WTC11 (cell line): Measurements from ENCODE around the gene ADAMTS19. TPM values are rescaled to one million over a fixed set of nuclear protein-coding genes. Genes with fewer than 3 reads are reported as not detected.

Source experiments
- ATAC-seq: fragments of 200-7000 bp; cut with Tn5 transposase; 2 replicates; pipeline ENCODE4 v1.10.0; 2021; ENCODE audit warnings: mild to moderate bottlenecking, moderate library complexity
- CTCF ChIA-PET: fragments of 300-600 bp; sonication (Branson Sonifier 250); formaldehyde crosslinking; loops from one replicate; lab custom pipeline; 2021; ENCODE audit warnings: antibody characterized with exemption; lab: Charles Lee
- POLR2A ChIA-PET: fragments of 350-600 bp; sonication (Branson Sonifier 250); formaldehyde crosslinking; loops from one replicate; lab custom pipeline; 2021; ENCODE audit warnings: antibody characterized with exemption; lab: Charles Lee
- DNase-seq: peaks from one replicate; pipeline ENCODE4 v3.0.0; 2021; ENCODE audit warnings: low spot score
- H3K27ac Mint-ChIP-seq: 2 replicates; pipeline ENCODE4 v1.8.0; 2021; ENCODE audit warnings: mixed read lengths
- H3K27me3 Mint-ChIP-seq: 2 replicates; pipeline ENCODE4 v1.8.0; 2021; ENCODE audit warnings: low read depth, mild to moderate bottlenecking, moderate library complexity, mixed read lengths
- H3K36me3 Mint-ChIP-seq: 2 replicates; pipeline ENCODE4 v1.8.0; 2021; ENCODE audit warnings: mixed read lengths
- H3K4me1 Mint-ChIP-seq: 2 replicates; pipeline ENCODE4 v1.8.0; 2022; ENCODE audit warnings: mixed read lengths
- H3K4me3 Mint-ChIP-seq: 2 replicates; pipeline ENCODE4 v1.8.0; 2021; ENCODE audit warnings: mild to moderate bottlenecking, moderate library complexity, mixed read lengths
- H3K9me3 Mint-ChIP-seq: 2 replicates; pipeline ENCODE4 v1.8.0; 2021; ENCODE audit warnings: mixed read lengths
- CREB1 ChIP-seq: sonication (generic); formaldehyde crosslinking; IDR thresholded peaks from 2 replicates; pipeline ENCODE4 v1.8.0; 2023; ENCODE audit warnings: mild to moderate bottlenecking, missing genetic modification reagents
- EMX1 ChIP-seq: fragments of 250-450 bp; sonication (Bioruptor Pico); IDR thresholded peaks from 2 replicates; pipeline ENCODE4 v1.8.0; 2021; ENCODE audit warnings: mild to moderate bottlenecking
- FOXJ3 ChIP-seq: sonication (generic); formaldehyde crosslinking; IDR thresholded peaks from 2 replicates; pipeline ENCODE4 v1.9.0; 2021; ENCODE audit warnings: missing genetic modification reagents, mild to moderate bottlenecking, borderline replicate concordance
- FOXP1 ChIP-seq: sonication (generic); formaldehyde crosslinking; IDR thresholded peaks from 2 replicates; pipeline ENCODE4 v1.8.0; 2022; ENCODE audit warnings: missing genetic modification reagents, mild to moderate bottlenecking, moderate library complexity, borderline replicate concordance
- GABPB1 ChIP-seq: sonication (generic); formaldehyde crosslinking; IDR thresholded peaks from 2 replicates; pipeline ENCODE4 v1.8.1; 2023; ENCODE audit warnings: mild to moderate bottlenecking, missing genetic modification reagents
- GTF2I ChIP-seq: fragments of 250-450 bp; sonication (Bioruptor Pico); conservative IDR thresholded peaks from 2 replicates; pipeline ENCODE4 v1.4.0; 2021; ENCODE audit warnings: mild to moderate bottlenecking
- JUN ChIP-seq: sonication (generic); formaldehyde crosslinking; IDR thresholded peaks from 2 replicates; pipeline ENCODE4 v1.8.0; 2023; ENCODE audit warnings: mild to moderate bottlenecking, missing genetic modification reagents
- NFYB ChIP-seq: sonication (generic); formaldehyde crosslinking; conservative IDR thresholded peaks from 2 replicates; pipeline ENCODE4 v1.8.0; 2022; ENCODE audit warnings: low read depth, missing genetic modification reagents
- NR1H2 ChIP-seq: sonication (generic); formaldehyde crosslinking; IDR thresholded peaks from 2 replicates; pipeline ENCODE4 v1.9.0; 2021; ENCODE audit warnings: mild to moderate bottlenecking, moderate library complexity, missing genetic modification reagents
- PRRX2 ChIP-seq: fragments of 250-450 bp; sonication (Bioruptor Pico); IDR thresholded peaks from 2 replicates; pipeline ENCODE4 v1.8.0; 2021; ENCODE audit warnings: mild to moderate bottlenecking
- RELA ChIP-seq: sonication (generic); formaldehyde crosslinking; IDR thresholded peaks from 2 replicates; pipeline ENCODE4 v1.8.1; 2022; ENCODE audit warnings: missing genetic modification reagents, mild to moderate bottlenecking, borderline replicate concordance
- TCF7 ChIP-seq: sonication (generic); formaldehyde crosslinking; IDR thresholded peaks from 2 replicates; pipeline ENCODE4 v1.8.0; 2022; ENCODE audit warnings: mild to moderate bottlenecking, low read depth, missing genetic modification reagents, moderate library complexity
- ZBTB43 ChIP-seq: sonication (generic); formaldehyde crosslinking; IDR thresholded peaks from 2 replicates; pipeline ENCODE4 v1.8.1; 2023; ENCODE audit warnings: mild to moderate bottlenecking, missing genetic modification reagents
- ZNF138 ChIP-seq: sonication (generic); formaldehyde crosslinking; conservative IDR thresholded peaks from 2 replicates; pipeline ENCODE4 v1.8.1; 2022; ENCODE audit warnings: mild to moderate bottlenecking, moderate library complexity, missing genetic modification reagents
- ZNF416 ChIP-seq: fragments of 250-450 bp; sonication (Bioruptor Pico); IDR thresholded peaks from 2 replicates; pipeline ENCODE4 v1.9.0; 2021; ENCODE audit warnings: mild to moderate bottlenecking, inconsistent platforms
- ZNF532 ChIP-seq: fragments of 250-450 bp; sonication (Bioruptor Pico); IDR thresholded peaks from 2 replicates; pipeline ENCODE4 v1.9.0; 2021; ENCODE audit warnings: mild to moderate bottlenecking, borderline replicate concordance
- total RNA-seq: library from RNA; stranded (reverse); gene quantifications from 3 replicates; pipeline ENCODE4 v1.2.3, GENCODE V29; 2021
- TF ChIP-seq, protein P1 (sequence below): sonication (generic); formaldehyde crosslinking; conservative IDR thresholded peaks from 2 replicates; pipeline ENCODE4 v1.8.1; 2023; ENCODE audit warnings: mild to moderate bottlenecking, low read depth, missing genetic modification reagents, moderate library complexity
- TF ChIP-seq, protein P2 (sequence below): sonication (generic); formaldehyde crosslinking; IDR thresholded peaks from 2 replicates; pipeline ENCODE4 v1.8.1; 2022; ENCODE audit warnings: low read depth, missing genetic modification reagents, borderline replicate concordance
- TF ChIP-seq, protein P3 (sequence below): fragments of 250-450 bp; sonication (Bioruptor Pico); IDR thresholded peaks from 2 replicates; pipeline ENCODE4 v1.9.0; 2021; ENCODE audit warnings: mild to moderate bottlenecking
- TF ChIP-seq, protein P4 (sequence below): sonication (generic); formaldehyde crosslinking; IDR thresholded peaks from 2 replicates; pipeline ENCODE4 v1.8.0; 2023; ENCODE audit warnings: missing genetic modification reagents, mild to moderate bottlenecking, borderline replicate concordance
- TF ChIP-seq, protein P5 (sequence below): sonication (generic); formaldehyde crosslinking; IDR thresholded peaks from 2 replicates; pipeline ENCODE4 v1.8.0; 2022; ENCODE audit warnings: mild to moderate bottlenecking, missing genetic modification reagents

Gene ADAMTS19
- total RNA-seq, 1 experiment from 2014 or later = 28.0 TPM

GRCh38 chr5:129419292-129419691 is 40.8 kb upstream of the ADAMTS19 start:
- no peak for DNase-seq
- TF ChIP-seq JUN (CRISPR knock-in tag) = no peak
- TF ChIP-seq RELA (CRISPR knock-in tag) = no peak
- TF ChIP-seq, protein P1, sequence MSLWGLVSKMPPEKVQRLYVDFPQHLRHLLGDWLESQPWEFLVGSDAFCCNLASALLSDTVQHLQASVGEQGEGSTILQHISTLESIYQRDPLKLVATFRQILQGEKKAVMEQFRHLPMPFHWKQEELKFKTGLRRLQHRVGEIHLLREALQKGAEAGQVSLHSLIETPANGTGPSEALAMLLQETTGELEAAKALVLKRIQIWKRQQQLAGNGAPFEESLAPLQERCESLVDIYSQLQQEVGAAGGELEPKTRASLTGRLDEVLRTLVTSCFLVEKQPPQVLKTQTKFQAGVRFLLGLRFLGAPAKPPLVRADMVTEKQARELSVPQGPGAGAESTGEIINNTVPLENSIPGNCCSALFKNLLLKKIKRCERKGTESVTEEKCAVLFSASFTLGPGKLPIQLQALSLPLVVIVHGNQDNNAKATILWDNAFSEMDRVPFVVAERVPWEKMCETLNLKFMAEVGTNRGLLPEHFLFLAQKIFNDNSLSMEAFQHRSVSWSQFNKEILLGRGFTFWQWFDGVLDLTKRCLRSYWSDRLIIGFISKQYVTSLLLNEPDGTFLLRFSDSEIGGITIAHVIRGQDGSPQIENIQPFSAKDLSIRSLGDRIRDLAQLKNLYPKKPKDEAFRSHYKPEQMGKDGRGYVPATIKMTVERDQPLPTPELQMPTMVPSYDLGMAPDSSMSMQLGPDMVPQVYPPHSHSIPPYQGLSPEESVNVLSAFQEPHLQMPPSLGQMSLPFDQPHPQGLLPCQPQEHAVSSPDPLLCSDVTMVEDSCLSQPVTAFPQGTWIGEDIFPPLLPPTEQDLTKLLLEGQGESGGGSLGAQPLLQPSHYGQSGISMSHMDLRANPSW (CRISPR knock-in tag) = no peak
- TF ChIP-seq, protein P2, sequence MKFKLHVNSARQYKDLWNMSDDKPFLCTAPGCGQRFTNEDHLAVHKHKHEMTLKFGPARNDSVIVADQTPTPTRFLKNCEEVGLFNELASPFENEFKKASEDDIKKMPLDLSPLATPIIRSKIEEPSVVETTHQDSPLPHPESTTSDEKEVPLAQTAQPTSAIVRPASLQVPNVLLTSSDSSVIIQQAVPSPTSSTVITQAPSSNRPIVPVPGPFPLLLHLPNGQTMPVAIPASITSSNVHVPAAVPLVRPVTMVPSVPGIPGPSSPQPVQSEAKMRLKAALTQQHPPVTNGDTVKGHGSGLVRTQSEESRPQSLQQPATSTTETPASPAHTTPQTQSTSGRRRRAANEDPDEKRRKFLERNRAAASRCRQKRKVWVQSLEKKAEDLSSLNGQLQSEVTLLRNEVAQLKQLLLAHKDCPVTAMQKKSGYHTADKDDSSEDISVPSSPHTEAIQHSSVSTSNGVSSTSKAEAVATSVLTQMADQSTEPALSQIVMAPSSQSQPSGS (CRISPR knock-in tag) = no peak
- no peak for TF ChIP-seq NR1H2 (CRISPR knock-in tag)
- no peak for TF ChIP-seq NFYB
- no peak for TF ChIP-seq TCF7 (CRISPR knock-in tag)
- TF ChIP-seq PRRX2 (CRISPR knock-in tag) = no peak
- no peak for TF ChIP-seq ZBTB43 (CRISPR knock-in tag)
- TF ChIP-seq, protein P3, sequence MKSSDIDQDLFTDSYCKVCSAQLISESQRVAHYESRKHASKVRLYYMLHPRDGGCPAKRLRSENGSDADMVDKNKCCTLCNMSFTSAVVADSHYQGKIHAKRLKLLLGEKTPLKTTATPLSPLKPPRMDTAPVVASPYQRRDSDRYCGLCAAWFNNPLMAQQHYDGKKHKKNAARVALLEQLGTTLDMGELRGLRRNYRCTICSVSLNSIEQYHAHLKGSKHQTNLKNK (CRISPR knock-in tag) = no peak
- TF ChIP-seq, all 79 proteins: peak for 0
- CTCF ChIA-PET = no interaction called here
- Mint-ChIP-seq H3K9me3 (peaks cover 17% of the 10 kb centered on the region), H3K4me3 (no peak overlapping the region), H3K36me3 (peaks cover 8% of the 10 kb centered on the region; the same call in 1 of the 2 replicates), H3K4me1 (no peaks in the 10 kb centered on the region), H3K27me3 (no peaks in the 10 kb centered on the region), H3K27ac (no peak overlapping the region)
- POLR2A ChIA-PET = no interaction called here
- ATAC-seq = no peak

- no peak for ATAC-seq
- Mint-ChIP-seq H3K36me3 (no peaks in the 10 kb centered on the region), H3K4me1 (no peaks in the 10 kb centered on the region), H3K27me3 (no peaks in the 10 kb centered on the region), H3K9me3 (no peaks in the 10 kb centered on the region), H3K27ac (no peak overlapping the region), H3K4me3 (no peak overlapping the region)
- ChIA-PET CTCF (no interaction called here), POLR2A (no interaction called here)
- no peak for DNase-seq
- TF ChIP-seq, protein P3 (CRISPR knock-in tag) = no peak
- TF ChIP-seq ZNF532 (CRISPR knock-in tag) (no peak), GABPB1 (CRISPR knock-in tag) (no peak), ZNF138 (no peak), GTF2I (CRISPR knock-in tag) (no peak), ZNF416 (CRISPR knock-in tag) (no peak), FOXJ3 (CRISPR knock-in tag) (no peak), CREB1 (CRISPR knock-in tag) (no peak), EMX1 (CRISPR knock-in tag) (no peak), FOXP1 (CRISPR knock-in tag) (no peak)
- TF ChIP-seq, protein P4, sequence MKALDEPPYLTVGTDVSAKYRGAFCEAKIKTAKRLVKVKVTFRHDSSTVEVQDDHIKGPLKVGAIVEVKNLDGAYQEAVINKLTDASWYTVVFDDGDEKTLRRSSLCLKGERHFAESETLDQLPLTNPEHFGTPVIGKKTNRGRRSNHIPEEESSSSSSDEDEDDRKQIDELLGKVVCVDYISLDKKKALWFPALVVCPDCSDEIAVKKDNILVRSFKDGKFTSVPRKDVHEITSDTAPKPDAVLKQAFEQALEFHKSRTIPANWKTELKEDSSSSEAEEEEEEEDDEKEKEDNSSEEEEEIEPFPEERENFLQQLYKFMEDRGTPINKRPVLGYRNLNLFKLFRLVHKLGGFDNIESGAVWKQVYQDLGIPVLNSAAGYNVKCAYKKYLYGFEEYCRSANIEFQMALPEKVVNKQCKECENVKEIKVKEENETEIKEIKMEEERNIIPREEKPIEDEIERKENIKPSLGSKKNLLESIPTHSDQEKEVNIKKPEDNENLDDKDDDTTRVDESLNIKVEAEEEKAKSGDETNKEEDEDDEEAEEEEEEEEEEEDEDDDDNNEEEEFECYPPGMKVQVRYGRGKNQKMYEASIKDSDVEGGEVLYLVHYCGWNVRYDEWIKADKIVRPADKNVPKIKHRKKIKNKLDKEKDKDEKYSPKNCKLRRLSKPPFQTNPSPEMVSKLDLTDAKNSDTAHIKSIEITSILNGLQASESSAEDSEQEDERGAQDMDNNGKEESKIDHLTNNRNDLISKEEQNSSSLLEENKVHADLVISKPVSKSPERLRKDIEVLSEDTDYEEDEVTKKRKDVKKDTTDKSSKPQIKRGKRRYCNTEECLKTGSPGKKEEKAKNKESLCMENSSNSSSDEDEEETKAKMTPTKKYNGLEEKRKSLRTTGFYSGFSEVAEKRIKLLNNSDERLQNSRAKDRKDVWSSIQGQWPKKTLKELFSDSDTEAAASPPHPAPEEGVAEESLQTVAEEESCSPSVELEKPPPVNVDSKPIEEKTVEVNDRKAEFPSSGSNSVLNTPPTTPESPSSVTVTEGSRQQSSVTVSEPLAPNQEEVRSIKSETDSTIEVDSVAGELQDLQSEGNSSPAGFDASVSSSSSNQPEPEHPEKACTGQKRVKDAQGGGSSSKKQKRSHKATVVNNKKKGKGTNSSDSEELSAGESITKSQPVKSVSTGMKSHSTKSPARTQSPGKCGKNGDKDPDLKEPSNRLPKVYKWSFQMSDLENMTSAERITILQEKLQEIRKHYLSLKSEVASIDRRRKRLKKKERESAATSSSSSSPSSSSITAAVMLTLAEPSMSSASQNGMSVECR (CRISPR knock-in tag) = no peak
- TF ChIP-seq, protein P5, sequence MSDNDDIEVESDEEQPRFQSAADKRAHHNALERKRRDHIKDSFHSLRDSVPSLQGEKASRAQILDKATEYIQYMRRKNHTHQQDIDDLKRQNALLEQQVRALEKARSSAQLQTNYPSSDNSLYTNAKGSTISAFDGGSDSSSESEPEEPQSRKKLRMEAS (CRISPR knock-in tag) = no peak
These were observed 35.1 kb upstream of the ADAMTS19 start for GRCh38 chr5:129425031-129425430.
